H1 (cell line): Measurements from ENCODE around the gene UPF3A. TPM values are rescaled to one million over a fixed set of nuclear protein-coding genes. Genes with fewer than 3 reads are reported as not detected.

Experiments
- CTCF ChIA-PET: fragments of 300-600 bp; sonication (Branson Sonifier 250); formaldehyde crosslinking; loops from one replicate; lab custom pipeline; 2021; ENCODE audit not compliant: partially characterized antibody; lab: Charles Lee
- POLR2A ChIA-PET: fragments of 300-600 bp; sonication (Branson Sonifier 250); formaldehyde crosslinking; loops from one replicate; lab custom pipeline; 2021; ENCODE audit warnings: inconsistent platforms; ENCODE audit not compliant: partially characterized antibody; lab: Charles Lee
- DNase-seq, 2 experiments: peaks; one replicate each; pipeline versions ENCODE4 v3.0.0 to v3.0.0-alpha.2; 2010 to 2022; ENCODE audit warnings: low spot score in 2 of 2, low read depth in 1 of 2, mixed read lengths in 1 of 2
- FAIRE-seq: peaks from 2 replicates; lab custom pipeline; 2011; peaks lifted over from hg19 to GRCh38; lab: Jason Lieb, UNC
- H2AFZ ChIP-seq: 2 replicates; pipeline ENCODE4 v1.8.1; 2012; ENCODE audit warnings: low read length, inconsistent platforms
- H2AK5ac ChIP-seq: 2 replicates; pipeline ENCODE4 v1.6.1; 2013; ENCODE audit warnings: low read depth, low read length
- H2BK120ac ChIP-seq: replicated peaks from 2 replicates; pipeline ENCODE3; 2013; ENCODE audit warnings: low read depth, low read length, inconsistent platforms
- H2BK12ac ChIP-seq: 2 replicates; pipeline ENCODE4 v1.6.1; 2013; ENCODE audit warnings: low read depth, low read length
- H2BK15ac ChIP-seq: 2 replicates; pipeline ENCODE4 v1.6.1; 2013; ENCODE audit warnings: low read length
- H2BK20ac ChIP-seq: 2 replicates; pipeline ENCODE4 v1.6.1; 2013; ENCODE audit warnings: low read length
- H2BK5ac ChIP-seq: 2 replicates; pipeline ENCODE4 v1.6.1; 2013; ENCODE audit warnings: low read depth, low read length
- H3K14ac ChIP-seq: 2 replicates; pipeline ENCODE4 v1.6.1; 2013; ENCODE audit warnings: inconsistent platforms; ENCODE audit not compliant: insufficient read length
- H3K18ac ChIP-seq: 2 replicates; pipeline ENCODE4 v1.6.1; 2013; ENCODE audit warnings: low read length; ENCODE audit errors: extremely low read depth
- H3K23ac ChIP-seq: 2 replicates; pipeline ENCODE4 v1.6.1; 2013; ENCODE audit warnings: inconsistent platforms; ENCODE audit not compliant: insufficient read length
- H3K23me2 ChIP-seq: 2 replicates; pipeline ENCODE4 v1.6.1; 2013; ENCODE audit warnings: low read depth, low read length
- H3K27ac ChIP-seq: 2 replicates; pipeline ENCODE4 v1.6.1; 2011; ENCODE audit warnings: low read depth, low read length, inconsistent platforms
- H3K27me3 ChIP-seq, 4 experiments: replicated peaks in 1 of 4; 1 replicate in 1 of 4; 2 replicates in 3 of 4; pipeline versions ENCODE4 v1.6.1 to v1.8.1; 2011 to 2013; ENCODE audit warnings: low read length in 3 of 4, mild to moderate bottlenecking in 3 of 4, inconsistent platforms in 2 of 4, mixed read lengths in 2 of 4, moderate library complexity in 1 of 4; ENCODE audit not compliant: control insufficient read depth in 3 of 4, insufficient read depth in 3 of 4; ENCODE audit errors: extremely low read depth in 1 of 4
- H3K36me3 ChIP-seq, 4 experiments: 2 replicates each; pipeline versions ENCODE4 v1.6.1 to v1.8.1; 2011 to 2013; ENCODE audit warnings: mild to moderate bottlenecking in 4 of 4, low read length in 3 of 4, moderate library complexity in 2 of 4, control low read depth in 1 of 4, inconsistent platforms in 1 of 4; ENCODE audit not compliant: insufficient read depth in 4 of 4, control insufficient read depth in 2 of 4
- H3K4ac ChIP-seq: replicated peaks from 2 replicates; pipeline ENCODE3; 2013; ENCODE audit warnings: low read length, low read depth, mixed read lengths, inconsistent platforms; ENCODE audit not compliant: insufficient read length
- H3K4me1 ChIP-seq, 4 experiments: replicated peaks in 1 of 4; 1 replicate in 1 of 4; 2 replicates in 3 of 4; pipeline versions ENCODE4 v1.6.1 to v1.8.1; 2011 to 2013; ENCODE audit warnings: low read length in 3 of 4, inconsistent platforms in 2 of 4, mixed read lengths in 1 of 4; ENCODE audit not compliant: insufficient read depth in 4 of 4, control insufficient read depth in 3 of 4
- H3K4me2 ChIP-seq, 2 experiments: 2 replicates each; pipeline versions ENCODE4 v1.6.1 to v1.8.1; 2011 to 2013; ENCODE audit warnings: low read depth in 2 of 2, low read length in 2 of 2, control low read depth in 1 of 2, inconsistent platforms in 1 of 2, mild to moderate bottlenecking in 1 of 2; ENCODE audit not compliant: insufficient read depth in 1 of 2
- H3K4me3 ChIP-seq, 4 experiments: fragments of 200-600, 300-600 bp in 1 of 4; sonication (generic), shearing (Covaris generic), sonication (Bioruptor Twin) in 1 of 4; 2 replicates each; pipeline versions ENCODE4 v1.5.1 to v1.8.1; 2011 to 2016; ENCODE audit warnings: low read length in 4 of 4, low read depth in 3 of 4, control low read depth in 2 of 4, inconsistent platforms in 2 of 4, mild to moderate bottlenecking in 2 of 4, mixed read lengths in 1 of 4, moderate library complexity in 1 of 4; ENCODE audit not compliant: insufficient read depth in 2 of 4; ENCODE audit errors: extremely low read depth in 1 of 4
- H3K56ac ChIP-seq: replicated peaks from 2 replicates; pipeline ENCODE3; 2013; ENCODE audit warnings: low read depth, mild to moderate bottlenecking, mixed read lengths, low read length, inconsistent platforms; ENCODE audit not compliant: insufficient read length
- H3K79me1 ChIP-seq: 2 replicates; pipeline ENCODE4 v1.6.1; 2013; ENCODE audit warnings: low read depth, low read length, control low read depth
- H3K79me2 ChIP-seq, 2 experiments: 2 replicates each; pipeline versions ENCODE4 v1.6.1 to v1.8.1; 2012 to 2013; ENCODE audit warnings: low read length in 2 of 2, mild to moderate bottlenecking in 2 of 2, inconsistent platforms in 1 of 2; ENCODE audit not compliant: insufficient read depth in 2 of 2, control insufficient read depth in 1 of 2
- H3K9ac ChIP-seq, 4 experiments: replicated peaks in 1 of 4; 1 replicate in 1 of 4; 2 replicates in 3 of 4; pipeline versions ENCODE4 v1.6.1 to v1.8.1; 2011 to 2013; ENCODE audit warnings: low read depth in 3 of 4, low read length in 3 of 4, control low read depth in 2 of 4, mild to moderate bottlenecking in 2 of 4, moderate library complexity in 2 of 4, inconsistent platforms in 1 of 4; ENCODE audit errors: extremely low read depth in 1 of 4
- H3K9me3 ChIP-seq, 2 experiments: 2 replicates each; pipeline versions ENCODE4 v1.6.1 to v1.8.1; 2012 to 2013; ENCODE audit warnings: mild to moderate bottlenecking in 2 of 2, moderate library complexity in 2 of 2, control low read depth in 1 of 2, inconsistent platforms in 1 of 2, low read depth in 1 of 2, low read length in 1 of 2, mixed read lengths in 1 of 2; ENCODE audit not compliant: insufficient read depth in 2 of 2
- H4K20me1 ChIP-seq, 2 experiments: replicated peaks in 1 of 2; 2 replicates each; pipeline versions ENCODE3 to v1.8.1; 2011 to 2013; ENCODE audit warnings: inconsistent platforms in 2 of 2, low read length in 2 of 2, mild to moderate bottlenecking in 1 of 2; ENCODE audit not compliant: insufficient read depth in 2 of 2, control insufficient read depth in 1 of 2
- H4K5ac ChIP-seq: 2 replicates; pipeline ENCODE4 v1.6.1; 2013; ENCODE audit warnings: low read length, low read depth, mixed read lengths, inconsistent platforms; ENCODE audit not compliant: insufficient read length
- H4K8ac ChIP-seq: 2 replicates; pipeline ENCODE4 v1.8.0; 2013; ENCODE audit warnings: mild to moderate bottlenecking, moderate library complexity, low read length, inconsistent platforms; ENCODE audit not compliant: insufficient read depth; ENCODE audit errors: extremely low read depth
- H4K91ac ChIP-seq: replicated peaks from 2 replicates; pipeline ENCODE3; 2013; ENCODE audit warnings: low read length, mixed read lengths, inconsistent platforms; ENCODE audit not compliant: insufficient read length
- CBX8 ChIP-seq: fragments of 300-800, 300-1000 bp; sonication (generic); IDR thresholded peaks from 2 replicates; pipeline ENCODE4 v1.7.1; 2016; ENCODE audit warnings: low read depth, low read length, borderline replicate concordance
- CTBP2 ChIP-seq: IDR thresholded peaks from 2 replicates; pipeline ENCODE4 v1.7.0; 2011; ENCODE audit warnings: borderline replicate concordance, mild to moderate bottlenecking, moderate library complexity, mixed read lengths, low read length; ENCODE audit not compliant: insufficient read depth, insufficient read length
- E2F6 ChIP-seq: IDR thresholded peaks from 2 replicates; pipeline ENCODE4 v1.6.1; 2012; ENCODE audit warnings: inconsistent platforms
- GTF2F1 ChIP-seq: IDR thresholded peaks from 2 replicates; pipeline ENCODE4 v1.6.1; 2012; ENCODE audit warnings: low read depth, low read length, improper control_type of control experiment, borderline replicate concordance
- POLR2AphosphoS5 ChIP-seq: IDR thresholded peaks from 2 replicates; pipeline ENCODE4 v1.6.1; 2011; ENCODE audit warnings: low read depth, low read length
- RBBP5 ChIP-seq: IDR thresholded peaks from 2 replicates; pipeline ENCODE4 v1.7.1; 2012; ENCODE audit warnings: low read depth, mild to moderate bottlenecking, inconsistent platforms, low read length, moderate library complexity, borderline replicate concordance
- SRF ChIP-seq: IDR thresholded peaks from 2 replicates; pipeline ENCODE4 v1.6.1; 2011; ENCODE audit warnings: mild to moderate bottlenecking, low read depth, low read length, moderate library complexity
- TAF7 ChIP-seq: optimal IDR thresholded peaks from 2 replicates; pipeline ENCODE3; 2011; ENCODE audit warnings: low read depth, mild to moderate bottlenecking, inconsistent platforms, low read length, moderate library complexity, borderline replicate concordance
- YY1 ChIP-seq: IDR thresholded peaks from 2 replicates; pipeline ENCODE4 v1.6.1; 2011; ENCODE audit warnings: low read depth, mild to moderate bottlenecking, low read length
- WGBS, 2 experiments: shearing (Covaris generic) in 1 of 2; methylation state at CpG; one replicate each; pipeline versions ENCODE4 v1.1.6 to v1.1.7; 2013 to 2015; ENCODE audit warnings: low lambda C conversion rate in 2 of 2, mixed read lengths in 2 of 2, inconsistent platforms in 1 of 2, low coverage in 1 of 2, missing lambda C conversion rate in 1 of 2; ENCODE audit not compliant: insufficient replicate concordance in 2 of 2, insufficient coverage in 1 of 2, insufficient read length in 1 of 2; ENCODE audit errors: extremely low coverage in 1 of 2, missing lambda C conversion rate in 1 of 2; 5-methylcytosine and 5-hydroxymethylcytosine counted together
- polyA plus RNA-seq, 7 experiments: library from polyadenylated mRNA; depleted of rRNA in 3 of 7; stranded (reverse) in 5 of 7; unstranded in 2 of 7; fragments of >200 nt in 5 of 7; fragments of 200-250 nt in 2 of 7; gene quantifications; 1 replicate in 5 of 7; 2 replicates in 1 of 7; 4 replicates in 1 of 7; pipeline versions ENCODE4 v1.2.1 to v1.2.3, GENCODE V29; 2011 to 2013; ENCODE audit warnings: missing spikeins in 2 of 7, mixed read lengths in 2 of 7
- total RNA-seq: library from RNA; stranded (reverse); fragmentation: NEBNext Ultra II Directional; extraction: Animal tissue kit (Norgen Biotek cat#: 25700); gene quantifications from 2 replicates; pipeline ENCODE4 v1.2.1, GENCODE V29; 2021

The UPF3A gene
- total and polyA plus RNA-seq, 2 of the 8 experiments (the other 6 are each of a cell fraction or from before 2014, with no cell fraction given): 47.1 to 58.2 TPM

- Histone ChIP-seq H4K8ac (peak within 1 kb of the TSS; percentile 95), H3K9me3 (no peaks in the 10 kb centered on the region), H3K27me3 (no peaks in the 10 kb centered on the region), H2AK5ac (no peak within 1 kb of the TSS), H4K5ac (peak within 1 kb of the TSS; percentile 64), H3K4me2 (peak within 1 kb of the TSS; percentile 75 to 79), H3K23ac (no peak within 1 kb of the TSS), H4K20me1 (peaks cover 0 to 4% of the 10 kb centered on the region in 2 experiments), H2BK15ac (no peak within 1 kb of the TSS), H3K4me1 (0 out of 7 replicates have a peak, but pooled peaks cover 0 to 3% (median 0%) of the 10 kb centered on the region in 4 experiments), H3K4me3 (peak within 1 kb of the TSS; percentile 72 to 83 (median 76)), H2AFZ (no peak within 1 kb of the TSS), H4K91ac (peak within 1 kb of the TSS; percentile 59), H2BK120ac (peak within 1 kb of the TSS; percentile 61), H2BK20ac (no peak within 1 kb of the TSS), H3K23me2 (peaks cover 4% of the 10 kb centered on the region; the same call in 1 of the 2 replicates), H2BK5ac (no peak within 1 kb of the TSS), H3K79me2 (peaks cover 4 to 48% of the 10 kb centered on the region in 2 experiments), H3K14ac (no peak within 1 kb of the TSS), H3K18ac (0 out of 2 replicates have a peak within 1 kb of the TSS, but pooled peaks have one; percentile 10), H3K4ac (peak within 1 kb of the TSS; percentile 75), H3K56ac (peak within 1 kb of the TSS; percentile 1), H3K9ac (peak within 1 kb of the TSS; percentile 63 to 99 (median 88)), H3K79me1 (peaks cover 2% of the 10 kb centered on the region; the same call in 1 of the 2 replicates), H3K27ac (peak within 1 kb of the TSS; percentile 82), H3K36me3 (peaks cover 0 to 3% (median 0%) of the 10 kb centered on the region in 4 experiments; a peak in 1 of 8 replicates), H2BK12ac (no peak within 1 kb of the TSS)
- ChIA-PET CTCF (interaction anchor here (0.7 to 1.8 kb wide), 3 partner anchors 13 to 27 kb away, joined by 3 to 7 read pairs (median 3); no protein-coding TSS in a partner anchor), POLR2A (interaction anchor here (0.9 to 7.8 kb wide), 5 partner anchors 10 to 33 kb away, joined by 3 to 51 read pairs (median 4); partner anchors contain the start of gene UPF3A)
- DNase-seq (peak; percentile 59 to 92), FAIRE-seq (no peak)
- 2% methylated on average over 57 of the region's 107 CpGs; no CpG with 5 or more reads in 1 of the 2 experiments for WGBS, 2 experiments
- TF ChIP-seq TAF7 (peak; percentile 93), YY1 (peak; percentile 55; the same call in 1 of the 2 replicates), RBBP5 (peak; percentile 90), CTBP2 (peak; percentile 56), GTF2F1 (peak; percentile 55; the same call in 1 of the 2 replicates), CBX8 (no peak), POLR2AphosphoS5 (peak; percentile 60), SRF (no peak), E2F6 (peak; percentile 83)
Observed at GRCh38 chr13:114314074-114314912, 32.9 kb downstream of the UPF3A start, which contains the start of gene CHAMP1. Gene CHAMP1 (plus strand): TSS chr13:114314503. CDS start chr13:114323843, 9,340 bp downstream.
